Right renal pelvis (tissue), 4 donors: ENCODE results near the gene UCP3. TPM values are rescaled to one million over a fixed set of nuclear protein-coding genes. Genes with fewer than 3 reads are reported as not detected.
A peak's percentile ranks its signal among the peaks of the same experiment; 100 is the strongest.
"Not testable (repeated sequence)": the region's sequence is repeated elsewhere in the genome, so short reads cannot be mapped to it uniquely, and the experiment has no call there.

Source experiments
- DNase-seq, 4 donors: peaks; one replicate each; pipeline ENCODE4 v3.0.0-alpha.2; 2013; ENCODE audit warnings: low read depth in 4 of 4, low spot score in 3 of 4, missing footprints in 1 of 4
- polyA plus RNA-seq, 4 donors: library from polyadenylated mRNA; unstranded; fragments of 120-200 nt; gene quantifications; one replicate each; pipeline ENCODE4 v1.2.1, GENCODE V29; 2013; ENCODE audit not compliant: insufficient read length in 4 of 4

UCP3 gene
- polyA plus RNA-seq, 4 donors = 2.1 to 2.3 (median 2.2) TPM

DNA sequence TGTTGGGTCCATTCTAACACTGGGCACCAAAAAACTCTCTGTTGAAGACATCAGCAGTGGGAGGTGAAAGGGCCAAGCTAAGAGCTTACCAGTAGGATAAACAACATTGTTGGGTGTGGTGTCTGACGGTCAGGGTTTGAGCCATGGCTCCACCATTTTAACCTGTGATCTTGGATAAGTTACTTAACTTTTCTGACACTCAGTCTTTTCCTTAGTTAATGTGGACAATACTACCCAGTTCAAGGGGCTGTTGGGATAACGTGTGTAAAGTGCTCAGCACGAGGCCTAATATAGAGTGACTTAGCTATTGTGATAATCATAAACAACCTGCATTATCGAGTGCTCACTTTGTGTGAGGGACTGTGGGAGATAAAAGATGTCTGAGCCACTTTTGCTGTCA, 6.1 kb downstream of the UCP3 start:
- DNase-seq = no peak

DNA sequence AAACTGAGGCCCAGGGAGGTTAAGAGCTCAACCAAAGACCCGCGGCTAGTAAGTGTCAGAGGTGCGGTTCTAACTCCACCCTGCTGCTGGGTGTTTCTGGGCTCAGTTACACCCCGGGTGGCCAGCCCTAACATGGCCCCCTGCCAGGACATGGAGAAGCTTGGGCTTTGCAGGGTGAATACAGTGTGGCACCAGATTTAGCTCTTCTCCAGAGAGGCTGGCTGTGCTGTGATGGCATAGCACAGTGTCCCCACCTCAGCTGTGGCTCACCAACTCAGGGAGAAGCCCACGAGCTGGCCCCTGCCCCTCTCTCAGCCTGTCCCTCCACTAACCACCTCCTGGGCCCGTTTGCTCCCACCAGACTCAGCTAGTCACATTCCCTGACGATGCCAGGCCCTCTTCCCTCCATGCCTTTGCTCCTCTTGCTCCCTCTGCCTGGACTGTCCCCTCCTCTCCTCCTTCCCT, 7.0 kb downstream of the UCP3 start:
- DNase-seq = no peak

DNA sequence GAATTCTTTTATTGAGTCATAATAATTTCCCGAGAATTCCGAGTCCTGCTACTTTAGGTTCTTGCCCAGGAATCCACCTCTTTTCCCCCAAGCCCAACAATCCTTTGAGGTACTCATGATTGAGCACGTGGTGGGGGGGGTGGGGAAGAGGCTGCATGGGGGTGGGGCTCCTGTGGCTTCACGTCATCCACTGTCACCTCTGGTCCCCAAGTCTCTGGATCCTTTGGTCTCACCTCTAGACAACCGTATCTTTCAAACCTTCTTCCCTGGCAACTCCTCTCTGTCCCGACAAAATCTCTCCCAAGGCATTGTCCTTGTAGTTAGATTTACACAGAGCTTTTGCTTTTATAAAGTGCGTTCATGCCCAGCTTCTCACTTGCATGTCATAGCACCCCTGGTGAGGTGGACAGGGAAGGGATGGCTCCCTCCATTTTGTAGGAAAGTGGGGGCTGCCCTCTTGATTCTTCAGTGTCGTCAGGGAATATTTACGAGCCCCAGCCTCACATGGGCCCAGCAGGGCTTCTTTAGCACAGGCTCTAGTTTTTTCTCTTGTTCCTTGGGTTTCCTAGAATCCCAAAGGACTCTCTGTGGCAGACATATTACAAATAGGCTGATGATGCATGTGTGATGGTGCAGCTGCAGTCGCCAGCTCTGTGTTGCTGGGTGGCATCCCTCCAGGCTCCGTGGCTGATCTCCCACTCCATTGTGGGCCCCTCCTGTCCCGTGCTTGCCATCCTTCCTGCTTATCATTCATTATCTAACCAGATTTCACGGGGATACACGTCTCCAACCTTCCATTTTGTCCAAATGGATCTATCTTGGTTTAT, 8.4 kb downstream of the UCP3 start:
- no peak for DNase-seq

DNA sequence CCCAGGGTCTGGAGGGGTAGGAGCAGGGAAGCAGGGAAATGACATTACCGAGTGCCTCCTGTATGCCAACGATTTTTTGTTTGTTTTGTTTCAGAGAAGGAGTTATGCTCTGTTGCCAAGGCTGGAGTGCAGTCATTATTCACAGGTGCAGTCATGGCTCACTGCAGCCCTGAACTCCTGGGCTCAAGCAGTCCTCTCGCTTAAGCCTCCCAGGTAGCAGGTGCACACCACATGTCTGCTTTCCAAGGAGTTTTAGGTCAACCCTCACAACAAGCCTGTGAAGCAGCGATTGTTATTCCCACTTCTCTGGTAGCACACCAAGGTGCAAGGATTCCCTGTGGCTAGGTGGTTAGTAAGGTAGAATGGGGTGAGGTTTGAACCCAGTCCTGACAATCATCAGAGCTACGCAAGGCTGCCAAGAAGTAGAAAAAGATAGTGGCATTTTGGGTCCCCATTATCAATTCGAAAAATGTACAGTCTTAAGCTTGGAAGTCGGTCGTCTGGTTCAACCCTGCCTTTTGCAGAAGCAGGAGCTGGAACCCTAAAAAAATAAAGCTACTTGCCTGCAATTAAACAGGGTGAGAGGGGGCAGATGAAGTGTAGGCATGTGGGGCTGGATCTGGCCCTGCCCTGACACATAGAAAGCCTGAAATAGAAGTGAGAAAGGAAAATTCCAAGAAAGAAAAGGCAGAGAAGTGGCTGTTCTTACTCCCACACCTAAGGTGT, 9.1 kb downstream of the UCP3 start:
- DNase-seq = no peak

DNA sequence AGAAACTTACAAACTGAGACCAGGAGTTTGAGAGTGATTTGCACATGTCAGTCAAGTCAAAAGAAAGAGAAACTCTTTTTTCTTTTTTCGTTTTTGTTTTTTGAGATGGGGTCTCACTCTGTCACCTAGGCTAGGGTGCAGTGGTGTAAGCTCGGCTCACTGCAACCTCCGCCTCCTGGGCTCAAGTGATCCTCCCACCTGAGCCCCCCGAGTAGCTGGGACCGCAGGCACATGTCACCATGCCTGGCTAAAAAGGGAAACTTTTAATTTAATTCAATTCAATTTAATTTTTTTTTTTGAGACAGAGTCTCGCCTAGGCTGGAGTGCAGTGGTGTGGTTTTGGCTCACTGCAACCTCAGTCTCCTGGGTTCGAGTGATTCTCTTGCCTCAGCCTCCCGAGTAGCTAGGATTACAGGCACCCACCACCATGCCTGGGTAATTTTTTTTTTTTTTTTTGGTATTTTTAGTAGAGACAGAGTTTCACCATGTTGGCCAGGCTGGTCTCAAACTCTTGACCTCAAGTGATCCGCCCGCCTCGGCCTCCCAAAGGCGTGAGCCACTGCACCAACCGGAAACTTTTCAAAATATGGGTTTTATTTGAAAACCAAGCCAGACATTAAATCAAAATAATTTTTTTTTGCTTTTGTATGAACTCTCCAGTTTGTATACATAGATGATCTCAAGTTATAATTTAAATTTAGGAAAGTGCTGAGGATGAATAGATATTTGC, 9.9 kb downstream of the UCP3 start:
- no peak for DNase-seq

DNA sequence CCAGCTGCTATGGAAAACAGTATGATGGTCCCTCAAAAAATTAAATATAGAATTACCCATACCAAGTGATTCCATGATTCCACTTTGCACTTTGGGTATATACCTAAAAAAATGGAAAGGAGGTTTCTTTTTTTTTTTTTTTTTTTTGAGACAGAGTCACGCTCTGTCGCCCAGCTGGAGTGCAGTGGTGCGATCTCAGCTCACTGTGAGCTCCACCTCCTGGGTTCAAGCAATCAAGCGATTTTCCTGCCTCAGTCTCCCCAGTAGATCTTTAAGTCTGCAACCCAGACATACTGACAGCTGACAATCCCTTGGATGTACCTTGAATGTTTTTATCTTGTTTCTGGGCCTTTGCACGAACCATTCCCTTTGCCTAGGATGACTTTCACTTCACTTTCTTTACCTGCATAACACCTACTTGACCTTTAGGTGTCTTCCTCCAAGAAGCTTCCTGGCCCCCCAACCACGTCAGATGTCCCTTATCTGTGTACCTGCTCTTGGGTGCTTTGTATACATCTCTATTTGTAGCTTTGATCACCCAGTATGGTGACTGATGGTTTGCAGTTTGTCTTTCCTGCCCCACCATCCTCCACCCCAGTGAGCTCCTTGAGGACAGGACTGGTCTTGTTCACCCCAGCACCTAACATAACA, 11.6 kb downstream of the UCP3 start:
- DNase-seq = no peak

DNA sequence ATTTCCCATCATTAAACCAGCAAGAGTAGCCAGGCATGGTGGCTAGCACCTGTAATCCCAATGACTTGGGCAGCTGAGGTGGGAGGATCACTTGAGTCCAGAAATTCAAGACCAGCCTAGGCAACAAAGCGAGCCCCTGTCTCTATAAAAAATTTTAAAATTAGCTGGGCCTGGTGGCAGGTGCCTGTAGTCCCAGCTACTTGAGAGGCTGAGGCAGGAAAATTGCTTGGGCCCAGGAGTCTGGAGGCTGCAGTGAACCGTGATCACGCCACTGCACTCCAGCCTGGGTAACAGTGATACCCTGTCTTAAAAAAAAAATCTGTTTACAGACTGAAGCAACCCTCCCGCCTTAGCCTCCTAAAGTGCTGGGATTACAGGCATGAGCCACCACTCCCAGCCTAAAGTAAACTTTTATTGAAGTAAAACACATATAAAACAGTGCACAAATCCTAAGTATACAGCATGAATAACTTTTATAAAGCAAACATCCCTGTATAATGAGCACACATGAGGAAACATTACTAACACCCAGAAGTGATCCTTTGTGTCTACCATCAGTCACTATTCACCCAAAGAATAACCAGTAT, 12.6 kb downstream of the UCP3 start:
- DNase-seq = no peak

DNA sequence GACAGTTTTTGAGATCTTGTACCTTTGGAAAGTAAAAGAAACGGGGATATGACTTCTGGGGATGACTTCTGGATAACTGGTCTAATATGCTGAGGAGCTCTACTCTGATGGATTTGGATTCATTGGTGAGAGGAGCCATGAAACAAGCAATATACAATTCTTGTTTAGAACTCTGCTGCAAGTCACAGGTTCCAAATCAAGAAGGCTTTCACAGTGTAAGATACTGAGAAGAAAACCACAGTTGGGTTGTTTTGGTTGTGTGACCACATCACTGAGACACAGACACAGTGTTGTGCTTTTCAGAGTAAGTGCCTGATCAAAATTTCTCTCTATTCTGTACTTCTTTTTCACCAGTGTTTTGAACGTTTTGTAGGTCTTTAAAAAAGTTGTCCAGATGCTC, 13.2 kb downstream of the UCP3 start:
- DNase-seq = no peak

DNA sequence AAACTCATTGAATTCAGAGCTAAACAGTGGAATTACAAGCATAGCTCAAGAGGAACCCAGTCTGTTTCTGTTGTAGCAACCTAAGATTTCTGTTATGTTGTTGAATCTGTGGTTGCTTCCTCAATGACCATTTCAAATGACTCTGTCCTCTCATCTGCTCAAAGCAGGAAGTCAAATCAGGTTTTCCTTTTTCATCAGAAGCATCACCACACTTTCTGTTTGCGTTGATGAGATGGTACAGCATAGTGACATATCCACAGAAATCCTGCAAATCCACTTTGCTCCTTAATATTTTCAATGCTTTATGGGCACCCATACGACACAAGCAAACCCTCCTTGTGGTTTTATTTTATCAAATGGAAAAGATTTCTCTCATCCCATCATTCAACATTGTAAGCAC, 13.6 kb downstream of the UCP3 start:
- no peak for DNase-seq

DNA sequence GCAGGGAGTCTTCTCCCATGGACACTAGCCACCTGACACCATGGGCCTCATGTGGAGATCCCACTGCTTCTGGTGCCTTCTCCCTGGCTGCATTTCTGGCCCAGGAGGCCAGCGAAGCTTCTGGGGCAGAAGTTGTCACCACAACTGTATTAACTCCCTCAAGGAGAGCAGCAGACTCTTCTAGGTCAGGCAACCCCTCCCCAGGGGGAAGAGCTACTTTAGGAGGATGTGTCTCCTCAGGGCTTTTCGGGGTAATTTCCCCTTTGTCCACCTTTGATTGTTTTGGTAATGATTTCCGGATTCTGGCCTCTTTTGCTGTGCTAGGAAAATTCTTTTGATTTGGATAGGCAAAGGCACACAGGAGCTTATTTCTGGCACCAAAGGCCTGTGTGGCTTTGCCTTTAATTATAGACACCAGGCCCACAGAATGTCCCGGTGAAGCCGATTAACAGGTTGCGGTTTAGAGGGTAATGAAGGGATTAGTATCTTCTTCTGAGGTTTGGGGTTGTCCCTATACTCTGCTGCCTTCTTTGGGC, 17.3 kb downstream of the UCP3 start:
- no peak for DNase-seq

DNA sequence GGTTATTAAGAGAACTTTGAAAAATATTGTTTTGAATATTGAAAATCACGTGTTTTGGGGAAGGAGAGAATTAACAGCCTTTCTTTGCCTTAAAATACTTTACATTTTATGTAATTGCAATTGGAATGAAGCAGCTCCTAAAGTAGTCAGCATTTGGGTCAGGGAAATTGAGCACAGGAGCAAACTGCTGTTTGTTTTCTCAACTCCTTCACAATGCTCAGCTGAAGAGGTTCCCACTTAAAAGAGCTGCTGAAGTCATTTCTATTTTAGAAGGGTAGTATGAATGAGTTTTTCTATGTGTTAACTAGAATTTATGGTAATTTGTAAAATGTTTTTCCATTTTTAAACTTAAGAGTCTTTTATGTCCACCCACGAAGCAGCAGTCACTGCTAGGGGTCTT, 18.2 kb downstream of the UCP3 start:
- DNase-seq = no peak

DNA sequence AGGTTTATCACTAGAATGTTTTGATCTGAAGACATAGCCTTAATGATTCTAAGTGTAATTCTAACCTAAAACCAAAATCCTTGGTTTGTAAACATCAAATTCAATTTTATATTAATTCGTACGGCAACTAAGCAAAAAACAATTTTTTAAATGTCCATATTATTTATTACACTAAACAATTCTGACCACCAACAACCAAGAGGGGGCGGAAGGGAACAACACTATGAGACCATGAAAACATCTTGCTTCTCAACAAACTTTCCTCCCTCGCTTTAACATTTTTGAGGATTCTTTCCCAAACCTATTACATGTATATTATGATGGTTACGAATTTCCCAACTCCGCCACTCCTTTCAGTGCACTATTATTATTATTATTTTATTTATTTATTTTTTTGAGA, 19.7 kb downstream of the UCP3 start:
- DNase-seq = no peak

DNA sequence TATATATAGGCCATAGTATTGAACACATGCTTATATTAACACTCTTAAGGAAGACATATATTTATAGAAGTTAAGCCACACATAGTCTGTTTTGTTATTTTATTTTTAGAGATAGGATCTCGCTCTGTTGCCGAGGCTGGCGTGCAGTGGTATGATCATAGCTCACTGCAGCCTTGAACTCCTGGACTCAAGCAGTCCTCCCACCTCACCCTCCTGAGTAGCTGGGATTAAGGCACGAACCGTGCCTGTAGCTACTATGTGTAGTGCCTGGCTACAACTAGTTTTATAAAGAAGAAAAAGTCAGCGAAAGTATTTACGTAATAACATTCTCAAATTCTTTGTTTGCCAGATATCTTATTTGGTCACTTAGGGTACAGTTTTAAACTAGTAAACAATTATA, 20.7 kb downstream of the UCP3 start:
- DNase-seq = no peak

DNA sequence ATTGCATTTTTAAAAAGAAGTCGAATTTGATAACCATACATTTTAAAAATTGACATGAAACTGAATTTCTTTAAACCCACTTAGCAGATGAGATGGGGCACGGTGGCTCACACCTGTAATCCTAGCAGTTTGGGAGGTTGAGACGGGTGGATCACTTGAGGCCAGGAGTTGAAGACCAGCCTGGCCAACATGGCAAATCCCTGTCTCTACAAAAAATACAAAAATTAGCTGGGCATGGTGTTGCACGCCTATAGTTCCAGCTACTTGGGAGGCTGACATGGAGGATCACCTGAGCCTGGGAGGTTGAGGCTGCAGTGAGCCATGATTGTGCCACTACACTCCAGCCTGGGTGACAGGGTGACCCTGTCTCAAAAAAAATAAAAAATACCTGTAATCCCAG, 23.2 kb downstream of the UCP3 start:
- not testable (repeated sequence) for DNase-seq

DNA sequence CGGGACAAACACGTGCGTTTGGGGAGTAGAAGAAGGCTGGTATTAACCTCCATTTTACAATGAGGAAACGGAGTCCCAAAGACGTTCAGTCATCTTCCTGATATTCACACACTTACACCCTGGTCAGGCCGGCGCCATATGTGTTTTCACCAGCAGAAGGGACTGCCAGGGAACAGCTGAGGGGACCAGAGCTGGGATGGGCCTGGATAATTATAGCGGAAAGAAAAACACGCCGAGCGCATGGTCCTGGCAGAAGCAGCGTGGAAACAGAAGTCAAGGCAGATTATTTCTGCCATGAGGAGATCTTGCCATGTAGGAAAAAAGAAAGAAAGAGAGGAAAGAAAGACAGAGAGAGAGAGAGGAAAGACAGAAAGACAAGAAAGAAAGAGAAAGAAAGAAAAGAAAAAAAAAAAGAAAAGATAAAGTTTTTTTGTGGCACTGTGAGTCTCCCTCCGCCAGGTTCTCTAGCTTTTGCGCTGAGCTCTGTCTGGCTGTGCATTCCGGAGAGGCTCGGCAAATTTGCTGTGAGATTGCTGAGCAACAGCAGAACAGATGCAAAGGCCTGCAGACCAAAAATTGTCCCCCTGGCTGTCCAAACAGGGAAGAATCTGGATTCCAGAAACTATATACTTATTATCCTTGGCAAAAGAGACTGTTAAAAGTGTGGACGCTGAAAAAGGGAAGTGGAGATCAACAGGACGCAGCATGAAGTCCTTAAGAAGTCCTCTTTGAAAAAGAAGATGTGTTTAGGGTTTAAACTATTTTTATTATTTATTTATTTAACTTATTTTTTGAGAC, 24.9 kb downstream of the UCP3 start:
- DNase-seq = no peak

DNA sequence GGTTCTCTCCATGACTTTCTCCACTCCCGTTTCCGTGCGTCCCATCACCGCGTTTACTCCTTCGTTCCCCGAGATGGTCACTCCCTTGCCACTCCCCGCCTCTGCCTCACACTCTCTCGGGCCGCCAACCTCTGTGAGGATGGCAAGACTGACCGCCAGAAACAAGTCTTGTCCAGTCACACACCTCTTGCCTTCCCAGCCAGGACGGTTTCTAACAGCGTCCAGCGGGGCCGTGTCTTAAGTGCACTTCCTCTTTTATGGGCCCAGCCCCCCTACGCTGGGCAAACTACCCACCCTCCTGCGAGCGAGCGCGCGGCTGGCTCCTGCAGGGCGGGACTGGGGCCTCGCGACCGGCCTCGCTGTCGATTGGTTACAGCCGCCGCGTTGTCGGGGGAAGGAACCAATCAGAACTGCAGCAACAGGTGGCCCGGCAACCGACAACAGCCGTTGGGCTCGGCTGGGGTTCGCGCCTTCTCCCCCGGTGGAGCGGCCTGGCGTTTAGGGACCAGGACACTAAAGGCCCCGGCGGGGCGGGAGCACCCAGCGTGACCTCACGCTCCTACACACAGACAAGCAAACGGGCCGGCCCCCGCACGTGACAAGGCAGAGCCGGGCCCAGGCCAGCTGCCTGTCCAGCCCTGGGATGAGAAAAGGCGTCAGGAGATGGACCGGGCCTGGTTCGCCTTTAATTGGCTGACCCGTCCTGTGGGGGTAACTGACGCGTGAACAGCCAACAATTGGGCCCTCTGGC, 25.7 kb downstream of the UCP3 start:
- peak; percentile 73 to 82 (median 78) for DNase-seq

DNA sequence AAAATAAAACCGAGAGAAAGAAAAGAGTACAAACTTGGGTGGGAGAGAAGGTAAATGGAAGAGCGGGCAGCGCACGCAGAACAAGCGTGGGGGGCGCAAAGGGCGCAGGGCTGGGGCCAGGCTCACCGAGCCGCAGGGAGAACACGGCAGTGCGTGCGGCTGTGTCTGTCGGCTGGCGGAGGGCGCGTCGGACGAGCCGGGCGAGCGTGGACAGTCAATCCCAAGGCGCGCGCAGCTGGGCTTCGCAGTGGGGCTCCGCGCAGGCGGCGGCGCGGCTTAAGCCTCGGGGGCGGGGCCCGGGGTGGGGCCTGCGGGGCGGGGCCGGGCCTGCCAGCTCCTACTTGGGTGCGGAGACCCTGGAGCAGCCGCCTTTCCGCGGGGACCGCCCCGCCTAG, 26.3 kb downstream of the UCP3 start, which contains the start of gene UCP2:
TSS of gene UCP2 (minus strand) at position 249 of the 395 bp plus-strand sequence. CDS start 4,465 bp downstream, outside the sequence.
- peak in 3 of 4 donors; percentile 46 to 61 (median 46) for DNase-seq

DNA sequence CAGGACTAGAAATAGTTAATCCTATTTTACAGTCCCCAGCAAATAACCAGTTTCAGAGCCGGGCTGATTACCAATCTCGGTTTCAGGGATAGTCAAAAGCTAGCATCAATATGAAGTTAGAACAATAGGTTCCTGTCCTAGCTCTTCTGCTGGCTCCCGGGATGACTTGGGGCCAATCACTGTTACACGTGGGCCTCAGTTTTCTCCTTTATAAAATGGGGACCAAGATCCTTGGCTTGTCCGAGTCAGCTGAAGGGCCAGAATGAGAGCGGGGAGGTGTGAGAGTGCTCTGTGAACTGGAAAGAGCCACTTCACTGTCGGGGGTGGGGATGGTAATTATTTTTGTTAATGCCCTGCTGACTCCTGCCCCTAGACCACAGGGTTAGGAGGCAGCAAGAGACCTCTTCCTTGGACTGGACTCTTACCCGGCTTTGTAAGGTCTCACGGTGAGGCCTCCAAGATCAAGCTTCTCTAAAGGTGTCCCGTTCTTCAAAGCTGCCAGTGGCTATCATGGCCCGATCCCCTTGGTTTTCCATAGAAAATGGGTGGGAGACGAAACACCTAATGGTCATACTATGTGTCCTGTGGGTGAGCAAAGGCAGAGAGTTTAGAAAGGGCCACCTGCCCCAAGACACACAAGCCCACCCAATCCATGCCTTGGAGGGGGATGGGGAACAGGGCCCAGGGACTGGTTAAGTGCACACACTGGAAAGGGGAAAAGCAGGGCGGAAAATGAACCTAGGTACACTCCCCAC, 27.7 kb downstream of the UCP3 start:
- no peak for DNase-seq
